ENCODE results near the gene USP5.

GRCh38 chr12:6850796-6851152 is 1.2 kb upstream of the USP5 start:
- TF ChIP-seq CTCF (IDR thresholded peaks at IDR 0.05) (no peak), EZH2 (IDR thresholded peaks at IDR 0.05; ENCODE audit: borderline replicate concordance, insufficient read depth, low read depth, low read length, poor library complexity, severe bottlenecking) (no peak)

All from B cell (primary cell).